Measurements from ENCODE around the gene YTHDF1.
A peak's percentile ranks its signal among the peaks of the same experiment; 100 is the strongest.
"Not testable (repeated sequence)": the region's sequence is repeated elsewhere in the genome, so short reads cannot be mapped to it uniquely, and the experiment has no call there.

YTHDF1 gene

GRCh38 chr20:63158845-63159244, 57.1 kb downstream of the YTHDF1 start:
- Histone ChIP-seq H3K27me3 (ENCODE audit: insufficient read depth, poor library complexity, severe bottlenecking) (peaks cover 62% of the 10 kb centered on the region), H3K4me1 (ENCODE audit: insufficient read depth, poor library complexity, severe bottlenecking) (no peaks in the 10 kb centered on the region), H3K4me3 (ENCODE audit: severe bottlenecking) (no peak overlapping the region), H3K27ac (ENCODE audit: poor library complexity, severe bottlenecking) (no peak overlapping the region), H3K9me3 (ENCODE audit: severe bottlenecking) (no peaks in the 10 kb centered on the region), H3K36me3 (ENCODE audit: low read depth) (no peaks in the 10 kb centered on the region)
- peak; percentile 61 for DNase-seq (ENCODE audit: low spot score)
- TF ChIP-seq, protein P1, sequence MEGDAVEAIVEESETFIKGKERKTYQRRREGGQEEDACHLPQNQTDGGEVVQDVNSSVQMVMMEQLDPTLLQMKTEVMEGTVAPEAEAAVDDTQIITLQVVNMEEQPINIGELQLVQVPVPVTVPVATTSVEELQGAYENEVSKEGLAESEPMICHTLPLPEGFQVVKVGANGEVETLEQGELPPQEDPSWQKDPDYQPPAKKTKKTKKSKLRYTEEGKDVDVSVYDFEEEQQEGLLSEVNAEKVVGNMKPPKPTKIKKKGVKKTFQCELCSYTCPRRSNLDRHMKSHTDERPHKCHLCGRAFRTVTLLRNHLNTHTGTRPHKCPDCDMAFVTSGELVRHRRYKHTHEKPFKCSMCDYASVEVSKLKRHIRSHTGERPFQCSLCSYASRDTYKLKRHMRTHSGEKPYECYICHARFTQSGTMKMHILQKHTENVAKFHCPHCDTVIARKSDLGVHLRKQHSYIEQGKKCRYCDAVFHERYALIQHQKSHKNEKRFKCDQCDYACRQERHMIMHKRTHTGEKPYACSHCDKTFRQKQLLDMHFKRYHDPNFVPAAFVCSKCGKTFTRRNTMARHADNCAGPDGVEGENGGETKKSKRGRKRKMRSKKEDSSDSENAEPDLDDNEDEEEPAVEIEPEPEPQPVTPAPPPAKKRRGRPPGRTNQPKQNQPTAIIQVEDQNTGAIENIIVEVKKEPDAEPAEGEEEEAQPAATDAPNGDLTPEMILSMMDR (IDR thresholded peaks at IDR 0.05; ENCODE audit: poor library complexity, severe bottlenecking), result no peak
- no peak for ATAC-seq (ENCODE audit: low read depth)

DNA sequence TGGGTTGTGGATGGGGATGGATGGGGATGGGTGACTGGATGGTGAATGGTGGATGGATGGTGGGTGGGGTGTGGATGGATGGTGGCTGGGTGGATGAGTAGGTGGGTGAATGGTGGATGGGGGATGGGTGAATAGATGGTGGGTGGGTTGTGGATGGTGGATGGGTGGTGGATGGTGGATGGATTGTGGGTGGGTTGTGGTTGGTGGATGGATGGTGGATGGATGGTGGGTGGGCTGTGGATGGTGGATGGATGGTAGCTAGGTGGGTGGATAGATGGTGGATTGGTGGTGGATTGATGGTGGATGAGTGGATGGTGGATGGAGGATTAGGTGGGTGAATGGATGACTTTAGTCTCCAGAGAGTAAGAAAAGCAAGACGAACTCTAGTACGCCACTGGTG, 57.6 kb downstream of the YTHDF1 start:
- no peaks in the 10 kb centered on the region for H3K9me3 ChIP-seq (ENCODE audit: severe bottlenecking)
- H3K27ac ChIP-seq (ENCODE audit: poor library complexity, severe bottlenecking), result no peak overlapping the region
- peaks cover 62% of the 10 kb centered on the region for H3K27me3 ChIP-seq (ENCODE audit: insufficient read depth, poor library complexity, severe bottlenecking)
- no peaks in the 10 kb centered on the region for H3K36me3 ChIP-seq (ENCODE audit: low read depth)
- no peaks in the 10 kb centered on the region for H3K4me1 ChIP-seq (ENCODE audit: insufficient read depth, poor library complexity, severe bottlenecking)
- no peak overlapping the region for H3K4me3 ChIP-seq (ENCODE audit: severe bottlenecking)
- no peak for ATAC-seq (ENCODE audit: low read depth)
- peak; percentile 52 for DNase-seq (ENCODE audit: low spot score)
- TF ChIP-seq, protein P1 (IDR thresholded peaks at IDR 0.05; ENCODE audit: poor library complexity, severe bottlenecking), result no peak

DNA sequence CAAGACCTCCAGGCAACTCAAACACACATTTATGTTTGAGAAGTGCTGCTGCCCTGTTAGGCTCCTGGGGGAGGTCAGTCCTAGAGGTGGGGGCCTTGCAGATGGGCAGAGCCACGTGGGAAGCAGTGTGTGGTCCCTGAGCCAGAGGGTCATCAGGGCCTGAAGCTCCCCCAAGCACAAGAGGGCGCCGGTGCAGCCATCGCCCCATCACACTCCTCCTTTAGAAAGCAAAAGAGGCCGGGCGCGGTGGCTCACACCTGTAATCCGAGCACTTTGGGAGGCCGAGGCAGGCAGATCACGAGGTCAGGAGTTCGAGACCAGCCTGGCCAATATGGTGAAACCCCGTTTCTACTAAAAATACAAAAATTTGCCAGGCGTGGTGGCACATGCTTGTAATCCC, 58.5 kb downstream of the YTHDF1 start:
- not testable (repeated sequence) for H3K9me3 ChIP-seq (ENCODE audit: severe bottlenecking); H3K4me1 ChIP-seq (ENCODE audit: insufficient read depth, poor library complexity, severe bottlenecking); H3K36me3 ChIP-seq (ENCODE audit: low read depth); ATAC-seq (ENCODE audit: low read depth); H3K27ac ChIP-seq (ENCODE audit: poor library complexity, severe bottlenecking); H3K4me3 ChIP-seq (ENCODE audit: severe bottlenecking)
- peaks cover 62% of the 10 kb centered on the region for H3K27me3 ChIP-seq (ENCODE audit: insufficient read depth, poor library complexity, severe bottlenecking)
- DNase-seq (ENCODE audit: low spot score), result peak; percentile 77

DNA sequence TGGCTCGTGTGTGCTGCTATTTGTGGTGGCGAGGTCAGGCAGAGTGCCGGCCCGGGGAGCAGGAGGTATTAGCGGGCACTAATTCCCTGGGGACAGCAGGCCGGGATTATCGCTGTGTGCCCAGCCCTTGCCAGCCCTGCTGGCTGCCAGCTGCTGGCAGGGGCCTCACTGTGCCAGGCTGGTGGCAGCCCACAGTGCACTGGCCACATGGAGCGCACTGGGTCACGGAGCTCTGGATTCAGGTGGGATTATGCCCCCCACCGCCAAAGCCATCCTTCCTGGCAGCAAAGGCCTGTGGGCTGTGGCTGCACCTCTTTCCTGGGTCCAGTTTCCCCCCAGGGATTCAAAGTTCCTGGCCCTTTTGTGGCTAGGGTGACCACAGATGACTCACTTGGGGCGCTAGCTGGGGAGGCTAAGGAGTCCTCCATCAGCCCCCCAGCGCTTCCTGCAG, 59.7 kb downstream of the YTHDF1 start:
- no peak overlapping the region for H3K4me3 ChIP-seq (ENCODE audit: severe bottlenecking)
- no peaks in the 10 kb centered on the region for H3K4me1 ChIP-seq (ENCODE audit: insufficient read depth, poor library complexity, severe bottlenecking)
- no peaks in the 10 kb centered on the region for H3K9me3 ChIP-seq (ENCODE audit: severe bottlenecking)
- no peak overlapping the region for H3K27ac ChIP-seq (ENCODE audit: poor library complexity, severe bottlenecking)
- TF ChIP-seq, protein P1 (IDR thresholded peaks at IDR 0.05; ENCODE audit: poor library complexity, severe bottlenecking), result no peak
- H3K27me3 ChIP-seq (ENCODE audit: insufficient read depth, poor library complexity, severe bottlenecking), result peaks cover 62% of the 10 kb centered on the region
- H3K36me3 ChIP-seq (ENCODE audit: low read depth), result no peaks in the 10 kb centered on the region
- no peak for ATAC-seq (ENCODE audit: low read depth)
- peak; percentile 70 for DNase-seq (ENCODE audit: low spot score)

GRCh38 chr20:63155266-63156165, 60.4 kb downstream of the YTHDF1 start:
- Histone ChIP-seq H3K27me3 (ENCODE audit: insufficient read depth, poor library complexity, severe bottlenecking) (peaks cover 62% of the 10 kb centered on the region), H3K4me3 (ENCODE audit: severe bottlenecking) (no peak overlapping the region), H3K9me3 (ENCODE audit: severe bottlenecking) (no peaks in the 10 kb centered on the region), H3K4me1 (ENCODE audit: insufficient read depth, poor library complexity, severe bottlenecking) (no peaks in the 10 kb centered on the region), H3K36me3 (ENCODE audit: low read depth) (no peaks in the 10 kb centered on the region), H3K27ac (ENCODE audit: poor library complexity, severe bottlenecking) (no peak overlapping the region)
- TF ChIP-seq, protein P1 (IDR thresholded peaks at IDR 0.05; ENCODE audit: poor library complexity, severe bottlenecking), result no peak
- ATAC-seq (ENCODE audit: low read depth), result peak; percentile 15; the same call in 1 of the 3 replicates
- peak; percentile 77 for DNase-seq (ENCODE audit: low spot score)

Data from RWPE2 (cell line).